ENCODE data around the gene PLD6.

DNA sequence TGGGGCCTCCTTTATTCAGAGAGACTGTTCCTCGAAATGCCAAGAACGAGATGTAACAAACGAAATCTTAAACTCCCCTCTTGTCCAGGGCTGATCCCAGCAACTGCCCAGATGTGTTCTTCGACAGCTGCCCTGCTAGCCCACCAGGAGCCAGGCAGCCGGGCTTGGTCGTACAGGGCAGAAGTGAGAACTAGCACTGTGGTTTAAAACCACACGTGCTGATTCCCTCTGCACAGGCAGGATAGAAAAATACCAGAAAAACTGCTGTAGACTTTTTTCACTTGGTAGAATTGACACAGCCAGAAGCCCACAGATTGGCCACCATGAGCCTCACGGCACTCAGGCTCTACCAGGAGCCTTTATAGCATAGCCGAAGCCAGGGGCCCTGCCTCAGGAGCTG lies 33.1 kb downstream of the PLD6 start:
- TF ChIP-seq, protein P1, sequence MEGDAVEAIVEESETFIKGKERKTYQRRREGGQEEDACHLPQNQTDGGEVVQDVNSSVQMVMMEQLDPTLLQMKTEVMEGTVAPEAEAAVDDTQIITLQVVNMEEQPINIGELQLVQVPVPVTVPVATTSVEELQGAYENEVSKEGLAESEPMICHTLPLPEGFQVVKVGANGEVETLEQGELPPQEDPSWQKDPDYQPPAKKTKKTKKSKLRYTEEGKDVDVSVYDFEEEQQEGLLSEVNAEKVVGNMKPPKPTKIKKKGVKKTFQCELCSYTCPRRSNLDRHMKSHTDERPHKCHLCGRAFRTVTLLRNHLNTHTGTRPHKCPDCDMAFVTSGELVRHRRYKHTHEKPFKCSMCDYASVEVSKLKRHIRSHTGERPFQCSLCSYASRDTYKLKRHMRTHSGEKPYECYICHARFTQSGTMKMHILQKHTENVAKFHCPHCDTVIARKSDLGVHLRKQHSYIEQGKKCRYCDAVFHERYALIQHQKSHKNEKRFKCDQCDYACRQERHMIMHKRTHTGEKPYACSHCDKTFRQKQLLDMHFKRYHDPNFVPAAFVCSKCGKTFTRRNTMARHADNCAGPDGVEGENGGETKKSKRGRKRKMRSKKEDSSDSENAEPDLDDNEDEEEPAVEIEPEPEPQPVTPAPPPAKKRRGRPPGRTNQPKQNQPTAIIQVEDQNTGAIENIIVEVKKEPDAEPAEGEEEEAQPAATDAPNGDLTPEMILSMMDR (optimal IDR thresholded peaks at IDR 0.05 in 1 of 3, IDR thresholded peaks at IDR 0.05 in 1 of 3, conservative IDR thresholded peaks at IDR 0.05 in 1 of 3; ENCODE audit: extremely low read depth in 1 of 3, insufficient read depth in 2 of 3, low read length in 3 of 3), result no peak
- TF ChIP-seq EZH2 (IDR thresholded peaks at IDR 0.05; ENCODE audit: low read length), result no peak
